VCaP (cell line): ENCODE data around the gene EIF3A.
A peak's percentile ranks its signal among the peaks of the same experiment; 100 is the strongest.

Experiments
- H3K27ac ChIP-seq: fragments of 450-650 bp; 2 replicates; pipeline ENCODE4 v1.5.1; 2017
- CTCF ChIP-seq: fragments of 450-650 bp; conservative IDR thresholded peaks from 2 replicates; pipeline ENCODE4 v1.5.1; 2017; ENCODE audit warnings: mild to moderate bottlenecking, moderate library complexity

Gene EIF3A

DNA sequence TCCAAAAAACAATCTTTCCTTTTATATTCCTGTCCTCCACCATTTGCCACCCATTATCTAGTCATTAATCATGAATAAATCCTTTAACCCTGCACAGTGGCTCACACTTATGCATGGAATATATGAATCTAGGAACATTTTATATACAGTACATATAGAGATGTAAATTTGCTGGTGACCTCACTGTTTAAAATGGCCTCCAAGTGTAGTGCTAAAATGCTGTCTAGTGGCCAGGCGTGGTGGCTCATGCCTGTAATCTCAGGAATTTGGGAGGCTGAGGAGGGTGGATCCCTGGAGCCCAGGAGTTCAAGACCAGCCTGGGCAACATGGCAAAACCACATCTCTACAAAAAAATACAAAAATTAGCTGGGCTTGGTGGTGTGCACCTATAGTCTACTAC, 41.5 kb downstream of the EIF3A start:
- TF ChIP-seq CTCF, result no peak

GRCh38 chr10:119031496-119032059, 49.0 kb downstream of the EIF3A start:
- no peak for TF ChIP-seq CTCF
- H3K27ac ChIP-seq, result no peak overlapping the region

More for the DNA sequence above, 41.5 kb downstream of the EIF3A start:
- H3K27ac ChIP-seq, result no peak overlapping the region

GRCh38 chr10:119030421-119031250, 50.0 kb downstream of the EIF3A start:
- peak; percentile 20 for TF ChIP-seq CTCF

GRCh38 chr10:119029613-119030420, 50.8 kb downstream of the EIF3A start, which contains the start of gene NANOS1:
Gene NANOS1, plus strand, starts transcription at chr10:119029714. Its CDS starts 88 bp downstream, at chr10:119029802.
- no peak for TF ChIP-seq CTCF
- H3K27ac ChIP-seq, result peak within 1 kb of the TSS; percentile 59

More at GRCh38 chr10:119030421-119031250, 50.0 kb downstream of the EIF3A start:
- peak overlapping the region; percentile 59 for H3K27ac ChIP-seq

DNA sequence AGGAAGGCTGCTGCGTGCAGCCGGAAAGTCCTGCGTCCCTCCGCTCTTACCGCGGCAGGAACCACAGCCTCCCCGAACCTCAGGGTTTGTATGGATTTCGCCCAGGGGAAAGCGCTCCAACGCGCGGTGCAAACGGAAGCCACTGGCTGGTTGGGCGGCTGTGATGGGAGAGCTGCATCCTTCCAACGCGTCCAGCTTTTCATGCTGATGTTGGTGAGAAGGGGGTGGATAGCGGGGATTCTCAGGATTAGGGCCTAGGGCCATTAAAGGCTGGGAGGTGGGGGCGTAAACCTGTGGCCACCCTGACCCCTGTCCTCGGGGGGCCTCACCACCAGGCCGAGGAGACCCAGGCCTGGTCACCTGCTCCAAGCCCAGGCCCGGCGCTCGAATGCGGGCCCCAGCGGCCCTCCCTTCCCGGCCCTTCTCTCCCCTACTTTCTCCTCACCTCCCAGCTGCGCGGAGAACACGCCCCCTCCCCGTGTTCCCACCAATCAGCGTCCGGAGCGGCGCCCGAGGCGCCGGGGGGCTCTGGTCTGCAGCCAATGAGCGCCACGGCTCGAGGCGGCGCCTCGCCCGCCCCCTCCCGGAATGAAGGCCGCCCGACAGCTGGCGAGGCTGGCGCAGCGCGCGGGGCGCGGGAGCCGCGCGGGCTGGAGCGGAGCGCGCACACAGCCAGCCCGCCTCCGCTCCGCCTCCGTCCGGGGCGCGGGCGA, 51.6 kb downstream of the EIF3A start:
- H3K27ac ChIP-seq, result peak overlapping the region; percentile 59
- TF ChIP-seq CTCF, result peak; percentile 25; the same call in 1 of the 2 replicates

DNA sequence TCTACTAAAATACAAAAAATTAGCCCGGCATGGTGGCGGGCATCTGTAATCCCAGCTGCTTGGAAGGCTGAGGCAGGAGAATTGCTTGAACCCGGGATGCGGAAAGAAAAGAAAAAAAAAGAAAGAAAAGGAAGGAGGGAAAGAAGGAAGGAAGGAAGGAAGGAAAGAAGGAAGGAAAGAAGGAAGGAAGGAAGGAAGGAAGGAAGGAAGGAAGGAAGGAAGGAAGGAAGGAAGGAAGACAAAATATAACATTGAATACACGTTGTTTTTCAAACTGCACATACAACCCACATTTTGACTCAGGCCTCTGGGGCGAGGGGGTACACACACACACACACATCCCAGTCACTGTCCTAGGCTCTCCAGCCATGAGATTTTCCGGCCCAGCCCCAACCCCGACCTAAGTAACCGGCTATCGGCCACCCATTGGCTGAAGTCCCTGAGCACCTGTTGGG, 52.1 kb downstream of the EIF3A start:
- H3K27ac ChIP-seq, result peak overlapping the region; percentile 59

DNA sequence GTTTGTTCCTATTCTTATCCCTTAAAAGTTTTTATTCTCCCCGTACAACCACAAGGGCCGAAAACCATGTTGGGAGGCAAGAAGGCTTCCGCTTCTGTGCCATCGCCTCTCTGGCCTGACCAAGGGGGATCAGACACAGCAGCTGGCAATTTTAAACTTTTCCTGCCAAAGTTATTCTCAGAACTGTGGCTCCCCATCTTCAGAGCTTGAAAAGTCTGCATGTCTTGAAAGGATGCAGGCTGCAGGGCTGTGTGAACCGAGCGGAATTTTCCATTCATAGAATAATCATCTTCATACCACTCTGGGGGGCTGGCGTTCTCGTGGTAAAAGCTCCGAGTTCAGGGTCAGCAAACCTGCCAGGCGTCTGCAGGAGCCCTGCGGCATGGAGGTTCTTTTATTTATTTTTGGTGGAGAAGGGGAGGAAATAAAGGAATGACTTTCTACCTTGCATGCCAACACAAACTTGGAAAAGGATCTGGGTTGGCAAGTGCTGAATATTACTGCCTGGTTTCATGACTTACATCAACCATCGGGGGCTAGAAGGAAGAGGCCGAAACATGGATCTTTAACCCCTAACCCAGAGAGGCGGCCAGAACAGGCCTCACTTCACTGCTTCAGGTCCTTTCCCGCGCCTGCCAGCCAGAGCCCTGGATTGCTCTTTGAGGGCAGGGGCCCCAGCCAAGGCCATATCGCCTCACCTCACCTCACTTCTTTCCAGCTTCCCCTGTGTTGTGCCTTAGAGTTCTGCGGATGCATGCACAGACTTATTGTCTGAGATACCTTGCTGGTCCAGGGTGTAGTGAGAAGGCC, 54.1 kb downstream of the EIF3A start:
- no peak for TF ChIP-seq CTCF
- peak overlapping the region; percentile 25 for H3K27ac ChIP-seq
